CD4-positive, alpha-beta T cell treated with Interferon alpha-2 for 1 hour (primary cell): ENCODE measurements around the gene PARD3B.

ENCODE experiments used
- DNase-seq, 2 donors: peaks; one replicate each; pipeline ENCODE4 v3.0.0-alpha.2; 2020 to 2022

Gene PARD3B

DNA sequence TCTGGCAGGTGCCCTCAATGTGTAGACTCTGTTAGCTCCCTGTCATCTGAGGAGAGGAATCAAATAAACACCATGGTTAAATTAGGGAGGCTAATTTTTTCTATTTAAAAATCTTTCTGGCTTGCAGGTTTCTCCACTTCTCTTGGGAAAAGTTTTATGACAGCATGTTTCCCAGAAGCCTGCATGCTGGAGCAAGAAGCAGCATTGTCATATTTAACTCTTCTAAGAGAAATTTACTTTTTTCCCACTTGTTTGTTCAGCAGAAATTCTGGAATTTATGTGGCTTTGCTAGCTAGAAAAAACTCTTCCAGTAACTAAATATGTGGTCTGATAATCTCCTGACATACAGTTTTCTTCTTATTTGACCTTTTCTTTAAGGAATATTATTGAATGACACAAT is 230.5 kb downstream of the PARD3B start:
- no peak for DNase-seq

- no peak for DNase-seq
Observed at GRCh38 chr2:204776781-204777559, 231.7 kb downstream of the PARD3B start.

GRCh38 chr2:204779771-204780170 is 234.5 kb downstream of the PARD3B start:
- no peak for DNase-seq

DNA sequence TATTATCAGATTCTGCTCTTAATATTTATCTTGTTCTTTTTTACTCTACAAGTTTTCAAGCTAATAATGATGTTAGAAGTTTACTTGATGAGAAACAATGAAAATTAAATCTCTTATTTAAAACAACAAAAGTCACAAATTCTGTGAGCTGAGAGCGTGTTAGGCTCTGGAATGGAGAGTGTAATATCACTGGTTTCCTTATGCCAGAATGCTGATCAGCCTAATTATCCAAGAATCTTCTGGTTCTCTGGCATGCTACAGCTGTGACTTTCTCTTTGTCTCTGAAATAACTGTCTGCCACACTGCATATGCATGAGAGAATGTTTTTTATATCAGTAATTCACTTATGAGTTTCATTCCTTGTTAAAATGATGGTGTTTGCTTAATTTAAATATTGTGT is 236.7 kb downstream of the PARD3B start:
- no peak for DNase-seq

GRCh38 chr2:204790076-204790475 is 244.8 kb downstream of the PARD3B start:
- DNase-seq, result no peak

- DNase-seq, result no peak
Observed at GRCh38 chr2:204791230-204791629, 246.0 kb downstream of the PARD3B start.

DNA sequence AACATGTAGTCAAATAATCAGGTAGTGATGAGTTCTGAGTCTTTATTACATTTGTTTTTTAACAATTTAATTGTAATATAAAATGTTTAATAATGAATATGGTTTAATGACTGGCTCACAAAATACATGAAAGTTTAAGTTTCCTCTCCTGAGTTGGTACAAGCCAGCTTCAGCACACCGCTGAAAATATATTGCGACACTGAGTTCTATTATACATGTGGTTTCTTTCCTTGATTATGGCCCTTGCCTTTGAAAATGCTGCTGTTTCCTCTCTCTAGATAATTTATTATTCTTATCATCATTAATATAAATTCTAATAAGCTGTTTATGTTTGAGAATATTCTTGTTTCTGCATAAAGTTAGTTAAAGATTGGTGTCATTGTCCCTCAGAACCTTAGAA is 249.3 kb downstream of the PARD3B start:
- no peak for DNase-seq

GRCh38 chr2:204795156-204795555 is 249.9 kb downstream of the PARD3B start:
- no peak for DNase-seq

DNA sequence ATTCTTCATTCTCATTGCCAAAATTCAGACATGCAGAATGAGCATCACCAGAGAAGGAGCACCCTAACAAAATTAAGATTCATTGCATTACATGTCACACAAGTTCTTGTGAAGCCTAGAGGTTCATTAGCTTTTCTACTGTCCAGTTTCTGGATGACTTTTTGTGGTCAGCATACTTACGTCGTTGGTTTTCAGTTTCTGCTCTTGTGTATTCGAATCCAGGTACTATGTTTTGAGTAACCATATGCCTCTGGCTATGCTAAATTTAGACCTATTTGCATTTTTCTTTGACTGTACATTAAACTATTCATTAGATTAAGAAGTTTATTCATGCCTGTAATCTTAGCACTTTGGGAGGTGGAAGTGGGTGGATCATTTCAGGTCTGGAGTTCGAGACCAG is 251.3 kb downstream of the PARD3B start:
- DNase-seq, result no peak

- no peak for DNase-seq
Observed at GRCh38 chr2:204799791-204800190, 254.5 kb downstream of the PARD3B start.

GRCh38 chr2:204808494-204808893 is 263.2 kb downstream of the PARD3B start:
- no peak for DNase-seq

DNA sequence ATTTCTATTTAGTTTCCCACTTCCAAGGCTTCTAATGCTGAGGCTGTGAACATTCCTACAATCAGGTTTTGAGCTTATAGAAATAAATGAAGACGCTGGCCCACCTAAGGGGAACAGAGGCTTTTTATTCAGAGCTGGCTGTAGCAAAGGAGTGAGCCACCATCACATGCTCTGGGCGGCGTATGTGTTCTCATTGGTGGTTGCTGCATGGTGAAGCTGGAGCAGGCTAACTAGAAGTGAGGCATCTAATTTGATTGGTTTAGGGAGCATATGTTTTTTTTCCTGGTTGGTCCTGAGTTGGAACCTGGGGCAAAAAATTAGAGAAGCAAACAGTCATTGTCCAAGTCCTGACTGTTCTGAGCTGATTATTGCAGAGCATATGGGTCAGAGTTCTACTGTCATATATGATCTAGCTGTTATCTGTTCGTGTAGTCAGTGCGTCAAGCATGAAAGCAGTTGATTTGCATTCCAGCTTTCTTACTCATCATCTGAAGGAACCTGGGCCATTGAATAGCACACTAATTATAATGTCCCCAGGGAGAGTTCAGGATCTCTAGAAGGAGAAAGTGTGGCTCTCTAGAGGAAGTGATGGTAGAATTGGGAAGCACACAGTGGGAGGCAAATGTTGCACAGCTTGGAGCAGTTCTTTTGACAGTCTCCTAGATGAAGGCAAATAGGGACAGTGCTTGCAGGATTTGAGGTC is 279.6 kb downstream of the PARD3B start:
- no peak for DNase-seq

DNA sequence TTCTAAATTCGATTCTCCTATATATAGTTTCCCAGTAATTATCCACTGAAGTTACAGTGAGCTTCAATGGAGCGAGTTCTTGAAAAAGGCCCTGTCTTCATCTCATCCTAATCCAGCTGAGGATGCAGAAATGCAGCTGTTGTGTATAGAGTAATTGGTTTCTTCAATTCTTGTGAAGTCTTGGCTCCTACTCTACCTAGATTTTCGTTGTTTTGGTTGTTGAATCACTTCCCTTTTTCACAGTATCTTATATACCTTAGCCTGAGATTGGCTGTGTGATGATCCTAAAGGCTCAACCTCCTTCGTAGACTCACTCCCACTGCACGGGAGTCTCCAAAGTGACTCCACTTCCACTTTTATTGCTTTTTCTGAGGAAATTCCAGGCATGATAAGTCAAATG is 280.4 kb downstream of the PARD3B start:
- DNase-seq, result no peak

DNA sequence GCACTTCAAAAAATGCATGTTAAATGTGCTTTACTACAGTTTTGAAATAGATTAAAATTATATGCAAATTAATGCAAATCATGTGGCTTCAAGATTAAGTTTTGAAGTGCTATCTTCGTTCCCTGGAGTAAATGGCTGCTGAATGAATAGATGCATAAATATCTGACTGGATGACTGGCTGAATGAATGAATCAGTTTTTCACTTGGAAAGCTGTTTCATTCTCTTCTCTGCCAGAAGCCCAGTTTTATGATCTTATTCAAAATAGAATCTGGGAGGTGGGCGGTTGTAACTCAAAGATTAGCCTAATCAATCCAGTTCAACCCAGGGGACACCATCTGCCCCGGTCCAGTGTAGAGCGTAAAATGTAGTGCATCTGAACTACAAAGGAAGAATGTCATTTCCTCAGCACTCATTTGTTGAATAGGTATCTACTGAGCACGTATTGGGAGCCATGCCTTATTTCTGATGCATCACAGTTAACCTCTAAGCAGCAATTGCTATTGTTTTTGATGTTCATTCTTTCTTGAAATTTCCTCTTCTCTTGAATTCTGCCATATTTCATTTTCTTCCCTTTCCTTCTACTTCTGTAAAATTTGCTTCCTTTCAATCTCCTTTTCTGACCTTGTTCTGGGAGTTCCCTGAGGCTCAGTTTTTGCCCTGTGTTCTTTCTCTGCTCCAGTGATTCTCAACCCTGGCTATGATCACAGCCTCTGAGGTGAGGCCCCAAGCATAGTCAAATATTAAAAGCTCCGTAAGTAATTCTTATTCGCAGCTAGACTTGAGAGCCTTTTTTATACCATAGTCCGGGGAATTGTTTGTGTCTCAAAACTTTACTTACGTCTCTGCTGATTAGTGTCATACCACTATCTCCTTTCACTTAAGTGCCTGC is 282.7 kb downstream of the PARD3B start:
- no peak for DNase-seq

- no peak for DNase-seq
Observed at GRCh38 chr2:204834716-204835384, 289.6 kb downstream of the PARD3B start.

GRCh38 chr2:204835786-204836185 is 290.5 kb downstream of the PARD3B start:
- DNase-seq, result no peak

DNA sequence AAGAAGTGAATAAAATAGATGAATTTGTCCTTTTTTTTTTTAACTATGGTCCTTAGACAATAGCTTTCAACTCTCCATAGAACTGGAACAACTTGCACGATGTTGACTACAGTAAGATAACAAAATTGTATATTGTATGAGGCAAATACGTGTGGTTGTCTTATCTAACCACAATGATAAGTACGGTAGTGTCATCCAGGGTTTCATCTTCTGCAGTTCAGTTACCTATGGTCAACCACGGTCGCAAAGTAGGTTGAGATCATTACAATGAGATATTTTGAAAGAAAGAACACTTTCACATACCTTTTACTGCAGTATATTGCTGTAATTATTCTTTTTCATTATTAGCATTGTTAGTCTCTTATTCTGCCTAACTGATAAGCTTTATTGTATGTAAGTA is 295.2 kb downstream of the PARD3B start:
- no peak for DNase-seq

DNA sequence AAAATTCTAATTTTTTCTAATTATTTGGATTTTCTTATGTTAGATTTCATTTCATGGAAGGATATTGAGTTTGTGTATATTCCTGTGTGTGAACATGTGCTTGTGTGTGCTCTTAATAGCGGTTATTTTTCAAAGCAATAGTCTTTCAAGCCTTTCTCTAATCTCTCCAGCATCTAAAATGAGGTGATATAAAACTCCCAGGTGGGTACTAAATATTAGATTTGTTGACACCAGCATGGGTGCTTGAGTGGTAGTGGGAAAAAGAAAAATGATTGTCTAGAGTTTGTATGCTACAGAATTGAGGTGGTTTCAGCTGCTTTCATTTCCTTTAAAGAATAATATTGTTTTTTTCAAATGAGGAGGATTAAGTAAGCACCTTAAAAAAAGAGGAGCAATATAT is 296.8 kb downstream of the PARD3B start:
- DNase-seq, result no peak

DNA sequence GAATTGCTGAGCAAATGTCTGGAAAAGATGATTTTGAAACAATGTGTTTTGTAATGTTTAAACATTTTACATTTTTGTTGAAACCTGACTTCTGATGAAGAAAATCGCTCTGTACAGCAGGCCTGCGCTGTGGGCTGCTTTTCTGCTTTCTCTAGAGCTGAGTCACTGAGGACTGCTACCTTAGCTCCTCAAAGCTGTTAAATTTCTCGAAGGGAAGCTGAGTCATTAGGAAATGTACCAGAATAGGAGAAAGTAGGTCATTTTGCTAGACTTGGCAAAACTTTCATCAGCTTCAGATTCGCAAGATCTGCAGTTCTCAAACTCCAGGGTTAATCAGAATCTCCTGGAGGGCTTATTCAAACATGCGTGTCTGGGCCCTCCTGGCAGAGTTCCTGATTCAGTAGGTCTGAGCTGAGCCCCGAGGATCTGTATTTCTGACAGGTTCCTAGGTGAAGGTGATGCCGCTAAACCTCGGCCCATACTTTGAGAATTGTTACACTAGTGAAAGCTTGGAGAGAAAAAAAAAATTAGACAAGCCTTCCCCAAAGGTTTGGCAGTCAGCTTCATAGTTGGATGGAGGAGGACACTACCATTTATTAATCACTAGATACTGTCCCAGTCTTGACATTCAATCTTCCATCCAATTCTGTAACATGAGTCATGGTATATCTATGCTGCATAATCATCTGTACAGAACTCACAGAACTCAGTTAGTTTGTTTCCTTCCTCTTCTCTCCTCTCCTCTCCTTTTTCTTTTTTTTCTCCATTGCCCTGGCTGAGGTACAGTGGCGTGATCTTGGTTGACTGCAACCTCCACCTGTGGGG is 297.6 kb downstream of the PARD3B start:
- no peak for DNase-seq

- no peak for DNase-seq
Observed at GRCh38 chr2:204846471-204846870, 301.2 kb downstream of the PARD3B start.

DNA sequence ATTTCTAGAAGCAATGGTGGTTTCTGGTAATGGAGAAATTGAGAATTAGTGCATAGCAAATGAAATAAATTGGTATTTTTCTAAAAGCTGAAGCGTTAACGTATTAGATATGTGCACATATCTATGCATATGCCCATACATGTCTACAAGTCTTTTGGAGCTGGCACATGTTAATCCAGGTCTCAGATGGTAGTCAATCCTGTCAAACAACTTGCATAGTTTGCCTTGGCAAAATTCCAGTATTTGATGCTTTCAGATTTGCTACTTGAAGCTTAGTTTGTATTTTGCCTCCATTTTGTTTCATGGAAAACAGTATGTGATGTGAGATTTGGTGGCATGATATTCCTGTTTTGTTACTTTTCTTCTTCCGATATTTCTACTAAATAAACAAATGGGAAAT is 304.6 kb downstream of the PARD3B start:
- no peak for DNase-seq

DNA sequence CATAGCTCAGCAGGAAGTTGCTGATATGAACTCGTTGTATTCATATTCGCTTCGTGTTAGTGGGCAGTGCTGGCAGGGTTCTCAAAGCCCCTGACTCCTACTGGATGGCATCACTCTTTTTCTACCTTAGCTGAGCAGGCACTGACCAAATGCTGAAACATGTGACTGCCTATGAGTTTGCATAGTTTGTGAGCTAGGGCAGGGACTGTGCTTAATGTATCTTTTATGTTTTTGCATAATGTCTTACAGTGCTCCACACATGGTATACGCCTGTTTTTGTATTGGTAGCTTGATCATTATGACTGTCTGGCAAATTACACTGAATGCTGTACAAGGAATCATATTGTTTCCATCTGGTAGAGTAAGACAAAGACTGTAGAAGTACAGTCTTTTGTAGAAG is 305.3 kb downstream of the PARD3B start:
- no peak for DNase-seq
